Measurements from ENCODE around the gene S100A10. TPM values are rescaled to one million over a fixed set of nuclear protein-coding genes. Genes with fewer than 3 reads are reported as not detected.

The S100A10 gene
- total RNA-seq, 1 experiment from 2014 or later = 1,436 TPM

DNA sequence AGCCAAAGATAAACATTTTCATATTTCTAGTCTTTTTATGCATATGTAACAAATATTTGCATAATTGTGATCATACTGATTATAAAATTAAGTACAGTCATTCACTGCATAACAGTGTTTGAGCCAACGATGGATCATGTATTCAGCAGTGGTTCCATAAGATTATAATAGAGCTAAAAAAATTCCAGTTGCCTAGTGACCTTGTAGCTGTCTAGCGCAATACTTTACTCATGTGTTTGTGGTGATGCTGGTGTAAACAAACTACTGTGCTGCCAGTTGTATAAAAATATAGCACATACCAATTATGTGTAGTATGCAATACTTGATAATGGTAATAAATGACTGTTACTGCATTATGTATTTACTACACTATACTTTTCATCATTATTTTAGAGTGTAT is 2.1 kb upstream of the S100A10 start:
- CTCF ChIA-PET = interaction anchor here (0.6 to 1.6 kb wide), 2 partner anchors 27 to 156 kb away, joined by 3 to 10 read pairs; partner anchors contain the start of gene C2CD4D
- DNase-seq = peak in 1 of 2 experiments; percentile 65
- peaks cover 77% of the 10 kb centered on the region for H3K4me1 ChIP-seq (replicated peaks; ENCODE audit: insufficient read depth)

DNA sequence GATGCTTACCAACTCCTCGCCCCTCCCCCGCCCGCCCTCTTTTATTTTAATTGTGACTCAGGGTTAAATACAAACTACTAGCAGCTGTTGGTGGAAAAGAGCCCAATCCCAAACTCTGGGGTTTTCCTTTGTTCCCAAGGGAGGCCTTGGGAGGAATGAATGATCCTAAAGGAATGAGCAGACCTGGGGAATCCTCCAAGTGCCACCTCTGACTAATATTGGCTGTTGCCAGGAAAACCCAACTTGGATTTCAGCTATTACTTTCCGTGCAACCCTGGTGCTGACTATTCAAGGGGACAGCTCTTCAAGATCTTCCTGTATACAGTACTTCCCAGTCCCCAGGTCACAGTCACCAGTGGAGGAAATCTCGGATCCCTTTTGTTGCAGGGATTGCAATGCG is 1.3 kb upstream of the S100A10 start:
- BruUV-seq (replicated peaks) = no TSS peak
- no peaks in the 10 kb centered on the region for H3K9me2 ChIP-seq (ENCODE audit: insufficient read depth)

More for the DNA sequence above, 2.1 kb upstream of the S100A10 start:
- TF ChIP-seq, protein P1, sequence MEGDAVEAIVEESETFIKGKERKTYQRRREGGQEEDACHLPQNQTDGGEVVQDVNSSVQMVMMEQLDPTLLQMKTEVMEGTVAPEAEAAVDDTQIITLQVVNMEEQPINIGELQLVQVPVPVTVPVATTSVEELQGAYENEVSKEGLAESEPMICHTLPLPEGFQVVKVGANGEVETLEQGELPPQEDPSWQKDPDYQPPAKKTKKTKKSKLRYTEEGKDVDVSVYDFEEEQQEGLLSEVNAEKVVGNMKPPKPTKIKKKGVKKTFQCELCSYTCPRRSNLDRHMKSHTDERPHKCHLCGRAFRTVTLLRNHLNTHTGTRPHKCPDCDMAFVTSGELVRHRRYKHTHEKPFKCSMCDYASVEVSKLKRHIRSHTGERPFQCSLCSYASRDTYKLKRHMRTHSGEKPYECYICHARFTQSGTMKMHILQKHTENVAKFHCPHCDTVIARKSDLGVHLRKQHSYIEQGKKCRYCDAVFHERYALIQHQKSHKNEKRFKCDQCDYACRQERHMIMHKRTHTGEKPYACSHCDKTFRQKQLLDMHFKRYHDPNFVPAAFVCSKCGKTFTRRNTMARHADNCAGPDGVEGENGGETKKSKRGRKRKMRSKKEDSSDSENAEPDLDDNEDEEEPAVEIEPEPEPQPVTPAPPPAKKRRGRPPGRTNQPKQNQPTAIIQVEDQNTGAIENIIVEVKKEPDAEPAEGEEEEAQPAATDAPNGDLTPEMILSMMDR (conservative IDR thresholded peaks at IDR 0.05) = no peak
- no peak for TF ChIP-seq EZH2 (IDR thresholded peaks at IDR 0.05; ENCODE audit: low read depth)
- POLR2A ChIA-PET (ENCODE audit: unreplicated experiment) = interaction anchor here (0.6 to 0.9 kb wide), 2 partner anchors 23 to 41 kb away, joined by 10 to 13 read pairs; no protein-coding TSS in a partner anchor
- peaks cover 17% of the 10 kb centered on the region for H3K36me3 ChIP-seq (ENCODE audit: low read depth)
- no peaks in the 10 kb centered on the region for H3K9me2 ChIP-seq (ENCODE audit: insufficient read depth)
- intact Hi-C loops (cut with micrococcal nuclease; ENCODE audit: unreplicated experiment) = no loop called here
- H4K20me1 ChIP-seq (ENCODE audit: insufficient read depth) = peaks cover 14% of the 10 kb centered on the region; the same call in 1 of the 2 replicates
- H2AFZ ChIP-seq = no peak overlapping the region
- H3K4me3 ChIP-seq = no peak overlapping the region
- H3K79me2 ChIP-seq (ENCODE audit: low read depth) = peaks cover 25% of the 10 kb centered on the region
- peaks cover 83% of the 10 kb centered on the region for H3F3A ChIP-seq (ENCODE audit: insufficient read depth, low read depth)
- peak overlapping the region; percentile 99 for H3K27ac ChIP-seq
- peaks cover 15% of the 10 kb centered on the region for H3K9me3 ChIP-seq (ENCODE audit: insufficient read depth, low read depth)
- peak overlapping the region; percentile 83 for H3K4me2 ChIP-seq
- H3K27me3 ChIP-seq (ENCODE audit: insufficient read depth, low read depth) = no peaks in the 10 kb centered on the region
- no TSS peak for BruUV-seq (replicated peaks)

DNA sequence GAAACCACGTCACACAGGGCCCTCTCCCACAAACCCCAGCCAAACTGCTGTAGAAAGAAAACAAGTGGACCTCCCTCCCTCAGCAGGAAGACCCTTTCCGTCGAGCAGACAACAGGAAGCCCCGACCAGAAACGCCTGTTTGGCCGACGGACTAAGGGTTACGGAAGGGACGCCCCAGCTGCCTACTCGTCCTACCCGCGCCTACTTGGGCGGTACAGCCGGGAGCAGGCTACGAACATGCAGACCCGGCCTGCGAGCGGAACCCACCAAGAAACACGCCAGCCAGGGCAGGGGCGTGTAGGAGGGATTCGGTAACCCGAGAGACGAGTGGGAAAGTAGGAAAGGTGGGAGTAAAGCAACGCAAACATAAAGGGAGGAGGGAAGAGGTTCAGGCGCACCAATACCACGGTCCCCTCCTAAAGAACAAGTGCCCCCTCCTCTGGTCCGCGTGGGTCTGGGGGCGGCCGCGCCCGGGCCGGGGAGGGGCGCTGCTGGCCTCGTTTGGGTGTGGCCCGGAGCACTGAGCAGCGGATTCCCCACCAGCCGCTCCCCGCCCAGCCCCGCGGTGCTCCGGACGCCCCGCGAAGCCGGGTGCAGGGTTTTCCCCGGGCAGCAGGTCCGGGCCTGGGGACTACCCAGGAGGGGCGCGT is 450 bp downstream of the S100A10 start:
- Histone ChIP-seq H3K9me2 (ENCODE audit: insufficient read depth) (no peaks in the 10 kb centered on the region), H3K27me3 (ENCODE audit: insufficient read depth, low read depth) (no peaks in the 10 kb centered on the region), H3K4me2 (peak overlapping the region; percentile 77), H2AFZ (no peak overlapping the region), H3K4me1 (replicated peaks; ENCODE audit: insufficient read depth) (peaks cover 75% of the 10 kb centered on the region), H3K79me2 (ENCODE audit: low read depth) (peaks cover 47% of the 10 kb centered on the region), H3K36me3 (ENCODE audit: low read depth) (peaks cover 27% of the 10 kb centered on the region), H3K4me3 (peak overlapping the region; percentile 94), H3K9me3 (ENCODE audit: insufficient read depth, low read depth) (peaks cover 11% of the 10 kb centered on the region), H3K27ac (peak overlapping the region; percentile 99), H4K20me1 (ENCODE audit: insufficient read depth) (peaks cover 25% of the 10 kb centered on the region), H3F3A (ENCODE audit: insufficient read depth, low read depth) (peaks cover 88% of the 10 kb centered on the region)
- CTCF ChIA-PET = no interaction called here
- BruUV-seq (replicated peaks) = TSS peak; percentile 74
- intact Hi-C loops (cut with micrococcal nuclease; ENCODE audit: unreplicated experiment) = loop anchor here (2.0 to 5.0 kb wide), 2 partner anchors 169 to 798 kb away; no protein-coding TSS in a partner anchor
- TF ChIP-seq, protein P1 (conservative IDR thresholded peaks at IDR 0.05) = no peak
- no peak for TF ChIP-seq EZH2 (IDR thresholded peaks at IDR 0.05; ENCODE audit: low read depth)
- no peak for DNase-seq
- POLR2A ChIA-PET (ENCODE audit: unreplicated experiment) = interaction anchor here (0.5 to 1.5 kb wide), 15 partner anchors 10 to 446 kb away, joined by 3 to 24 read pairs (median 6); partner anchors contain the start of gene S100A11

More for the DNA sequence above, 1.3 kb upstream of the S100A10 start:
- Histone ChIP-seq H3K27ac (peak overlapping the region; percentile 99), H3K27me3 (ENCODE audit: insufficient read depth, low read depth) (no peaks in the 10 kb centered on the region), H3F3A (ENCODE audit: insufficient read depth, low read depth) (peaks cover 91% of the 10 kb centered on the region), H3K4me1 (replicated peaks; ENCODE audit: insufficient read depth) (peaks cover 77% of the 10 kb centered on the region), H3K9me3 (ENCODE audit: insufficient read depth, low read depth) (peaks cover 15% of the 10 kb centered on the region), H3K4me3 (no peak overlapping the region), H3K36me3 (ENCODE audit: low read depth) (peaks cover 25% of the 10 kb centered on the region), H3K79me2 (ENCODE audit: low read depth) (peaks cover 33% of the 10 kb centered on the region), H3K4me2 (peak overlapping the region; percentile 83), H4K20me1 (ENCODE audit: insufficient read depth) (peaks cover 22% of the 10 kb centered on the region), H2AFZ (no peak overlapping the region)
- ChIA-PET CTCF (interaction anchor here (1.2 kb wide), 1 partner anchor 61 kb away, joined by 3 read pairs; no protein-coding TSS in a partner anchor), POLR2A (ENCODE audit: unreplicated experiment) (interaction anchor here (0.5 to 0.8 kb wide), 5 partner anchors 11 to 232 kb away, joined by 3 to 8 read pairs (median 4); no protein-coding TSS in a partner anchor)
- TF ChIP-seq, protein P1 (conservative IDR thresholded peaks at IDR 0.05) = no peak
- no peak for TF ChIP-seq EZH2 (IDR thresholded peaks at IDR 0.05; ENCODE audit: low read depth)
- DNase-seq = peak in 1 of 2 experiments; percentile 68
- intact Hi-C loops (cut with micrococcal nuclease; ENCODE audit: unreplicated experiment) = loop anchor here (1.0 to 5.0 kb wide), 2 partner anchors 53 to 167 kb away; no protein-coding TSS in a partner anchor

Data from PC-9 (cell line).